NCI-H82 treated with DMSO at 0.1 percent for 48 hours (cell line): ENCODE data around the gene TFB2M.
A peak's percentile ranks its signal among the peaks of the same experiment; 100 is the strongest.

Experiments
- DNase-seq: peaks from one replicate; lab custom pipeline; 2025; ENCODE audit not compliant: unreplicated experiment; lab: John Stamatoyannopoulos, UW

Gene TFB2M

DNA sequence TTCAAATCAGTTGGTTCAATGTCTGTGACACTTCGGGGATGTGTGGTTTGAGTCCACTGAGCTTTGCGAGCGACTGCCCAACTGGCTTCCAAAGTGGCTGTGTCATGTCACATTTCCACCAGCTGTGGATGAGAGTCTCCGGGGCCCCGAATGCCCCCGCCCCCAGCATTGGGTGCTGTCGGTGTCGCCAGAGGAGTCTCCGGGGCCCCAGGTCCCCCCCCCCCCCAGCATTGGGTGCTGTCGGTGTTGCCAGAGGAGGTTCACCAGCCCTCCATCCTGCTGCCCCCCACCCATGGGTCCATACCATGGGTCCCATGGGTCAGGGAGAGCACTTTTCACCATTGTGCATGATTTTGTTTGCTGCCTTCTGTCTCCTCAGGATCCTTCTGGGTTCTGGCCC, 49.9 kb downstream of the TFB2M start:
- DNase-seq: no peak

DNA sequence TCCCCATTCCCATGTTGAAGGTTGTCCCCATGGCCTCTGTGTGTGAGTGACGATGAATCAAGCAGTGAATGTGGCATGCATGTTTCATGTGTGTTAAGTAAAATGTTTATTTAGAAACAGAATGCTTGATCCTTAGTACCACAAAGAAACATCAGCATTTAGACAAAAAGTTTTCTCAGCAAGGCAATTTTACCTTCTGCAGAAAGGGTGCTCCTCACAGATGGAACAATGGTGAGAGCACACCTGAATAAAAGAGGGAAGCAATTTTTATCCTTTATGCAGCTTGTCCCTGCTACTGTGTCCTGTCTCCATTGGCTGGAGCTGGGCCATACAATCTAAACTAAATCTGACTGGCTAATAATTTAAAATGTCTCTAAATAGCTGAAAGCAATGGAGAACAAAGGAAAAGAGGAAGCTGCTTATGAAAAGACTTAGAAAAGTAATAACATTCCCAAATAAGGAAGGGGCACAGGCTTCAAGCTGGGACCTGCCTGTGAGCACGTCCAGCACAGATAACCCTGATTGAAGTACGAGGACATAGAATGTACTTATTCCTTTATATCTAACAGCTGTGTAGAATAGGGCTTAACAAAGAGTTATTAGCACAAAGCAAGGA, 50.6 kb downstream of the TFB2M start:
- DNase-seq: no peak

DNA sequence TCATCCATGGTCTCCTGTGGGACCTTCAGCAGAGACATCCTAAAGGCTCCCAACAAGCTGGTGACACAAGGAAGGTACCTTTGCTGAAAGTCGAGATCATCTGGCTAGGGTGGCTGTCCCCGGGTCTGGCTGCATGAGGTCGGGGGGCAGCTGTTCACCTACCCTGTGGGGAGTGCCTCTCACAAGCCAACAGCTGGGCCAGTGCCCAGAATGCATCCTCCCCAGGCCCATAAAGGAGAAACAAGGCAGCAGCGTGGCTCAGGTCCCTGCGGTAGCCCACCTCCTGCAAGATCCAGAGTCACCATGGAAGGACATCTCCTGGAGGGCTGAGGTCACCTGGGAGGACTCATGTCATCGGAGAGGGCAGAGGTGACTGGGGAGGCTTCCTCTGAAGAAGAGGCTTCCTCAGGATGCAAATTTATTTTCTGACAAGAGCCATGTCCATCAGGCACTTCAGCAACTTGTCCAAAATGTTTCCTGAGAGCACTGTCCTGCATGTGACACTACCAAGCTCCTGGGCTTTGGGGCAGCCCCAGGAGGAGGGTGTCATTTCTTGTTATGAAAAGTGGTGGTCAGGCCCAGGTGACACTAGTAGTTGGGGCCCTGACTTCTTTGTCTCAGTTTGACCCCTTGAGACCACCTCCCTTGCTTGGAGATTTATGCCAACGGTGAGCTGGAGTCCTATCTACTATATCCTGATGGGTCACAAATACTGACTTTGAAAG, 52.3 kb downstream of the TFB2M start:
- no peak for DNase-seq

- no peak for DNase-seq
Measured at GRCh38 chr1:246513041-246513440, 53.0 kb downstream of the TFB2M start.

DNA sequence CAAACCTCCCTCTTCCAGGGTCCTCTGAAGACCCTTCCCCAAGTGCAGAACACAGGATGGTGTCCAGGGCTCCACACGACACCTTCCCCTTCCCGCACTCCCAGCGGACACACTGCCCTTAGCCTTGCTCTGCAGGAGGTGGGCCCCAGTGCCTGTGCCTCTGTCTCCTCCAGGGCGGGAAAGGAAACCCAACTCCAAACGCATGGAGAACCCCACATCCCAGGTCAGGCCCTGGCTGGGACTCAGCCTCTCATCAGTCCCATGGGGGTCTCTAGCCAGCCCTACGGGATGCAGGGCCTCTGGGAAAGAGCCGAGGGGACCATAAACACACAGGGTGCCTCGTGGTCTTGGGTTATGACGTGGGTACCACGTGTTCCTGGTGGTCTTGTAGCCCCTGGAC, 53.4 kb downstream of the TFB2M start:
- no peak for DNase-seq

DNA sequence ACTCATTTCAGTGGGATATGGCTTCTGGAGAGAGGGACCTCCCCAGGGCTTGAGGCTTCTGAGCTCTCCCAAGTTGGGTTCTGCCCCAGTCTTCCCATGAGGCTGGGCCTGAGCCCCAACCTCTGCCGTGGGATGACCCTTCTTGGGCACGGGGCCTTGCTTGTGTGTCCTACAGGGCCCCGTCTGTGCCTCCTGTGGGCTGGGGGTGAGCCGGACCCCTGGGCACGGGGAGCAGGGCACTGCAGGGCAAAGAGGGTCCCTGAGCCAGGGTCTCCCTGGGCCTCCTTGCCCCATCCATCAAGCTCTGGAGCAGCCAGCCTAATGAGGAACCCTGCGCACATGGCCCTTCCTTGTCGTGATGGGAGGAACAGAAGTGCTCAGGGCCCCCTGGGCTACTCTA, 53.8 kb downstream of the TFB2M start:
- no peak for DNase-seq

- no peak for DNase-seq
Measured at GRCh38 chr1:246511203-246511602, 54.9 kb downstream of the TFB2M start.

- DNase-seq: no peak
Measured at GRCh38 chr1:246510147-246511030, 55.7 kb downstream of the TFB2M start.

GRCh38 chr1:246508897-246509688, 57.0 kb downstream of the TFB2M start:
- DNase-seq: no peak

- peak; percentile 84 for DNase-seq
Measured at GRCh38 chr1:246506674-246507481, 59.2 kb downstream of the TFB2M start, which contains the start of gene SMYD3. Gene SMYD3 (minus strand): TSS chr1:246507279.

DNA sequence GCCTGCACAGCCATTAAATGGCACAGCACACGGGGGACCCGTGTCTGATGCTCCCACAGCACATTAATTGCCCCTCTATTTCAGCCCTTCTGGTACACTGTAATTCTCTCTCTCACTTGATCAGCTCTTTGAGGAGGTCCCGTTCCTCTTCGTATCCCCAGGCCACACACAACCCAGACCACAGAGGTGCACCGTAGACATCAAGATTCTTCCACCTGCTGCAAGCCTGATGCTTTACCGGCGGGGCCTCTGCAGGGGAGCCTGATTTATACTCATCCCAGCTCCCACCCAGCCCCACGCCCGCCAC, 59.7 kb downstream of the TFB2M start:
- no peak for DNase-seq

DNA sequence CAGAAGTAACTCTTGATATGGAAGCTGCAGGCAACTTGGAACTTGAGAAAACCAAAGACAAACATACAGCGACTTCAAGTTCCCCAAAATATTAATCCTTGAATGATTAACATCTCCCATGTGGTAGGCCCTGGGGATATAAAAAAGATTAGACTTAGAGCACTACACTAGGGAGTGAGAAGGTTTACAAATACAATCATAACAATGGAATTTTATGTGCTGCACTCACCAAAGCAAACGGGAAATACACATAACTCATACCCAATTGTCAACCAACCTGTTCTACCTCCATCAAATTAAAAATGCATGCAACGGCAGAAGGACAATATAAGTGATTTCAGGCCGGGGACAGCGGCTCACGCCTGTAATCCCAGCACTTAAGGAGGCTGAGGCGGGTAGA, 62.7 kb downstream of the TFB2M start:
- no peak for DNase-seq

DNA sequence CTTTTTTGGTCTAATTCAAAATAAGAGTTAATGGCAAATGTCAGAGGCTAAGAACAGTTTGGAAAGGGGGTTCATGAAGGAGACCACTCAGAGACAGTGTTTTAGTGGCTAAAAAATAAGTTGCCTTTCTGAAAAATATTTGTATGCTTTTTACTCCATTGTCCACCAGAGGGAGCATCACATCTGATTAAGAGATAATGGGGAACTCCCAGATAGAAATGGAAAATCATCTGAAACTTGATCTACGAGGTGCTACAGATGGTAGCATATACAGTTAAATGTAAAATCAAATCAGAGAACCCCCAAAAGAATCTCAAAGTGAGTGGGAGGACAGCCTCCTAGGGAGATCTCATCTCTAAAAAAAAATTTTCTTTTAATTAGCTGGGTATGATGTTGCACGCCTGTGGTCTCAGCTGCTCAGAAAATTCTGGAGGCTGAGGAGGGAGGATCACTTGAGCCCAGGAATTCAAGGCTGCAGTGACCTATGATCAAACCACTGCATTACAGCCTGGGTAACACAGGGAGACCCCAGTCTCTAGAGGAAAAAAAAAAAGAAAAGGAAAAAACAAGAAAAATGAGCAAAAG, 68.6 kb downstream of the TFB2M start:
- DNase-seq: peak; percentile 58

- peak; percentile 80 for DNase-seq
Measured at GRCh38 chr1:246492611-246493245, 73.3 kb downstream of the TFB2M start.

DNA sequence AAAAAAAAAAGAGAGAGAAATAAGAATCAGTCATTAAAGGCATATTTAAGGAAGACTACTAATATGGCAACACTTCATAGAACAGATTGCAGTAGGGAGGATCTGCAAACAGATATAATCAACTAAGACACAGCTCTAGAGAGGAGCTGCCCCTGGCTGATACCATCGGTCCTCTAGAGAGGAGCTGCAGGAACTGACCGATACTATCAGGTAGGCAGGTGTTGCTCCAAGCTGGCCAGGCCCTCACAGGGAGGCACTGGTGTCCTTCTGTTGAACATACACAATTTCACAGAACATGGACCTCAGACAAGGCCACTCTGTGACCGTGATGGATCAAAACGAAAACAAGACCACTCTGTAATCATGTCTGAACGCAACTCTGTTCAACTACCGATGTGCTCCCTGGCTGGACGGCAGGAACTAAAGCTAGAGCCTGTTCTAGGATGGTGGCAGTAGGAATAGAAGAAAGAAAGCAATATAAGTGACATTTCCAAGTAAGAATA, 74.5 kb downstream of the TFB2M start:
- DNase-seq: no peak
